Measurements from ENCODE around the gene C19orf47.

C19orf47 gene

GRCh38 chr19:40337594-40337993 is 10.6 kb downstream of the C19orf47 start:
- Histone ChIP-seq H2AFZ (ENCODE audit: low read depth, low read length, severe bottlenecking) (no peak overlapping the region), H3K27me3 (ENCODE audit: low read length) (no peaks in the 10 kb centered on the region), H3K36me3 (ENCODE audit: low read length) (peaks cover 8% of the 10 kb centered on the region; the same call in 1 of the 2 replicates), H3F3A (ENCODE audit: insufficient read depth) (no peaks in the 10 kb centered on the region), H4K20me1 (ENCODE audit: low read depth, low read length) (no peaks in the 10 kb centered on the region; the same call in 1 of the 2 replicates), H3K4me3 (ENCODE audit: insufficient read depth, low read length, poor library complexity, severe bottlenecking) (no peak overlapping the region), H3K9me3 (ENCODE audit: insufficient read depth, low read length) (no peaks in the 10 kb centered on the region), H3K9ac (ENCODE audit: low read length) (no peak overlapping the region), H3K79me2 (ENCODE audit: insufficient read depth, low read length) (peaks cover 9% of the 10 kb centered on the region; the same call in 1 of the 2 replicates), H3K9me2 (replicated peaks; ENCODE audit: insufficient read depth, low read length) (no peaks in the 10 kb centered on the region), H3K27ac (ENCODE audit: low read depth, low read length) (no peak overlapping the region), H3K4me2 (ENCODE audit: low read depth, low read length, poor library complexity, severe bottlenecking) (no peak overlapping the region)
- TF ChIP-seq CTCF (IDR thresholded peaks at IDR 0.05; ENCODE audit: insufficient read depth, low read length, poor library complexity, severe bottlenecking) (no peak), EZH2phosphoT487 (conservative IDR thresholded peaks at IDR 0.05; ENCODE audit: low read length) (no peak)

GRCh38 chr19:40337107-40337506 is 11.1 kb downstream of the C19orf47 start:
- H3F3A ChIP-seq (ENCODE audit: insufficient read depth): no peaks in the 10 kb centered on the region
- TF ChIP-seq CTCF (IDR thresholded peaks at IDR 0.05; ENCODE audit: insufficient read depth, low read length, poor library complexity, severe bottlenecking): no peak
- no peak for TF ChIP-seq EZH2phosphoT487 (conservative IDR thresholded peaks at IDR 0.05; ENCODE audit: low read length)
- no peak overlapping the region for H3K4me2 ChIP-seq (ENCODE audit: low read depth, low read length, poor library complexity, severe bottlenecking)
- H2AFZ ChIP-seq (ENCODE audit: low read depth, low read length, severe bottlenecking): no peak overlapping the region
- no peak overlapping the region for H3K9ac ChIP-seq (ENCODE audit: low read length)
- H3K27me3 ChIP-seq (ENCODE audit: low read length): no peaks in the 10 kb centered on the region
- peaks cover 9% of the 10 kb centered on the region; the same call in 1 of the 2 replicates for H3K36me3 ChIP-seq (ENCODE audit: low read length)
- H4K20me1 ChIP-seq (ENCODE audit: low read depth, low read length): no peaks in the 10 kb centered on the region; the same call in 1 of the 2 replicates
- no peak overlapping the region for H3K27ac ChIP-seq (ENCODE audit: low read depth, low read length)
- no peaks in the 10 kb centered on the region for H3K9me2 ChIP-seq (replicated peaks; ENCODE audit: insufficient read depth, low read length)
- no peaks in the 10 kb centered on the region for H3K9me3 ChIP-seq (ENCODE audit: insufficient read depth, low read length)
- no peak overlapping the region for H3K4me3 ChIP-seq (ENCODE audit: insufficient read depth, low read length, poor library complexity, severe bottlenecking)
- peaks cover 9% of the 10 kb centered on the region; the same call in 1 of the 2 replicates for H3K79me2 ChIP-seq (ENCODE audit: insufficient read depth, low read length)

GRCh38 chr19:40336601-40336900 is 11.6 kb downstream of the C19orf47 start:
- no peak overlapping the region for H3K27ac ChIP-seq (ENCODE audit: low read depth, low read length)
- no peaks in the 10 kb centered on the region for H3K9me3 ChIP-seq (ENCODE audit: insufficient read depth, low read length)
- H3K79me2 ChIP-seq (ENCODE audit: insufficient read depth, low read length): peaks cover 9% of the 10 kb centered on the region; the same call in 1 of the 2 replicates
- no peak overlapping the region for H3K4me2 ChIP-seq (ENCODE audit: low read depth, low read length, poor library complexity, severe bottlenecking)
- H3K36me3 ChIP-seq (ENCODE audit: low read length): peaks cover 9% of the 10 kb centered on the region; the same call in 1 of the 2 replicates
- H3K9ac ChIP-seq (ENCODE audit: low read length): no peak overlapping the region
- no peaks in the 10 kb centered on the region; the same call in 1 of the 2 replicates for H4K20me1 ChIP-seq (ENCODE audit: low read depth, low read length)
- H2AFZ ChIP-seq (ENCODE audit: low read depth, low read length, severe bottlenecking): no peak overlapping the region
- no peaks in the 10 kb centered on the region for H3F3A ChIP-seq (ENCODE audit: insufficient read depth)
- no peaks in the 10 kb centered on the region for H3K9me2 ChIP-seq (replicated peaks; ENCODE audit: insufficient read depth, low read length)
- TF ChIP-seq CTCF (IDR thresholded peaks at IDR 0.05; ENCODE audit: insufficient read depth, low read length, poor library complexity, severe bottlenecking): no peak
- no peak for TF ChIP-seq EZH2phosphoT487 (conservative IDR thresholded peaks at IDR 0.05; ENCODE audit: low read length)
- H3K27me3 ChIP-seq (ENCODE audit: low read length): no peaks in the 10 kb centered on the region
- H3K4me3 ChIP-seq (ENCODE audit: insufficient read depth, low read length, poor library complexity, severe bottlenecking): no peak overlapping the region

Measured in SU-DHL-6 (cell line).